Mononuclear cell (primary cell): ENCODE results near the gene ANKRD36. TPM values are rescaled to one million over a fixed set of nuclear protein-coding genes. Genes with fewer than 3 reads are reported as not detected.
A peak's percentile ranks its signal among the peaks of the same experiment; 100 is the strongest.
"Not testable (repeated sequence)": the region's sequence is repeated elsewhere in the genome, so short reads cannot be mapped to it uniquely, and the experiment has no call there.

Experiments
- H3K27me3 ChIP-seq: 2 replicates; pipeline ENCODE4 v1.6.0; 2011; ENCODE audit warnings: low read length, control low read depth; ENCODE audit not compliant: insufficient read depth
- H3K4me1 ChIP-seq: 2 replicates; pipeline ENCODE4 v1.5.1; 2011; ENCODE audit warnings: mild to moderate bottlenecking, low read length, control low read depth; ENCODE audit not compliant: insufficient read depth
- H3K4me3 ChIP-seq: 2 replicates; pipeline ENCODE4 v1.5.1; 2011; ENCODE audit warnings: mild to moderate bottlenecking, low read length, moderate library complexity
- H3K9me3 ChIP-seq: 2 replicates; pipeline ENCODE4 v1.5.1; 2011; ENCODE audit warnings: low read depth, mild to moderate bottlenecking, control low read depth, low read length
- total RNA-seq: library from RNA; depleted of rRNA; stranded (reverse); fragments of >200 nt; gene quantifications from one replicate; pipeline ENCODE4 v1.2.3, GENCODE V29; 2012

The ANKRD36 gene
- 61.9 TPM for total RNA-seq

DNA sequence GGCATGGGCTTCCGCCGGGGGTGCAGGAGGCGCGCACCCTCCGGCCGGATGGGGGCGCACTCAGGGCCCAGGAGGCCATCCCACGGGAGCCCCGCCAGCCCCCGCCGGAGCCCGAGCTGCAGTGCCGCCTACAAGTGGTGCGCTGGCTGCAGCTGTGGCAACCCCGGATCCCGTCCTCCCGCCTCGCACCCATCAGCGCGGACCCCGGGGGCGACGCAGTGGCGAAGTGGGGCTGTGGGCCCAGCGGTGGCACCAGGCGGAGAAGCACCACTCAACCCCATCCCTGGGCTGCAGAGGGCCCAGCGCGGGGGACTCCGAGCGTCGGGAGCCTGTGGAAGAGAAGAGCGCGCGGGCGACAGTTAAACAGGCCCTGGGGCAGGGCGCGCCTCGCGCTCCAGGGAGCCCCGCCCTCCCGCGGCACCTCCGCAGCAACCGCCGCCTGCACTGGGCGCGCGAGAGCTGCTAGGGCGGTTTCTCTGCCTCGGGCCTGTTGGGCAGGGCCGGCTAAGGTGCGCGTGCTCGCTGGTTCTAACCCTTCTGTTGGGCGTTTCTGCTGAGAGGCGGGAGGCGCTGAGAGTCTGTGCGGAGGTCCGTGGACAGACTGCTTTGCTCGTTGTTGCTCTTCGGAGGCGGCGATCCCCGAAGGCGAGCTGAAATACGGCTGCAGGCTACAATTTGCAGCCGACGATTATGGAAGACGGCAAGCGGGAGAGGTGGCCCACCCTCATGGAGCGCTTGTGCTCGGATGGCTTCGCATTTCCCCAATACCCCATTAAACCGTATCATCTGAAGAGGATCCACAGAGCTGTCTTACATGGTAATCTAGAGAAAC is at the start of gene ANKRD36:
ANKRD36 (plus strand) TSS at position 104 of the 832 bp plus-strand sequence; CDS start at position 691, 587 bp downstream.
- H3K4me1 ChIP-seq, H3K27me3 ChIP-seq, H3K9me3 ChIP-seq: not testable (repeated sequence)
- peak within 1 kb of the TSS; percentile 58 for H3K4me3 ChIP-seq

DNA sequence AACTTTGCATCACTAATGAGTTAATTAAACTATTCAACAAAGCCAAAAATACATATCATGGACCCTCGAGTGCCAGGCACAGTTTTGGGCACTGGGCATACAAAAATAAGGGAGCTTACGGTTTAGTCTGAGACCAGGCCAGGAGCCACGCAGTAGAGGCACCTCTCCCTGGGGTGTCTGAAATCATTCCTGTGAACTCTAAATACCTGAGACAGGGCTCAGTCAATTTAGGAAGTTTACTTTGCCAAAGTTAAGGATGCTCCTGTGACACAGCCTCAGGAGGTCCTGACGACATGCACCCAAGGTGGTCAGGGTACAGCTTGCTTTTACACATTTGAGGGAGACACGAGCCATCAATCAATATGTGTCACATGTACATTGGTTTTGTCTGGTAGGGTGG is 46.9 kb upstream of the ANKRD36 start:
- H3K27me3 ChIP-seq, H3K4me3 ChIP-seq, H3K9me3 ChIP-seq, H3K4me1 ChIP-seq: not testable (repeated sequence)

DNA sequence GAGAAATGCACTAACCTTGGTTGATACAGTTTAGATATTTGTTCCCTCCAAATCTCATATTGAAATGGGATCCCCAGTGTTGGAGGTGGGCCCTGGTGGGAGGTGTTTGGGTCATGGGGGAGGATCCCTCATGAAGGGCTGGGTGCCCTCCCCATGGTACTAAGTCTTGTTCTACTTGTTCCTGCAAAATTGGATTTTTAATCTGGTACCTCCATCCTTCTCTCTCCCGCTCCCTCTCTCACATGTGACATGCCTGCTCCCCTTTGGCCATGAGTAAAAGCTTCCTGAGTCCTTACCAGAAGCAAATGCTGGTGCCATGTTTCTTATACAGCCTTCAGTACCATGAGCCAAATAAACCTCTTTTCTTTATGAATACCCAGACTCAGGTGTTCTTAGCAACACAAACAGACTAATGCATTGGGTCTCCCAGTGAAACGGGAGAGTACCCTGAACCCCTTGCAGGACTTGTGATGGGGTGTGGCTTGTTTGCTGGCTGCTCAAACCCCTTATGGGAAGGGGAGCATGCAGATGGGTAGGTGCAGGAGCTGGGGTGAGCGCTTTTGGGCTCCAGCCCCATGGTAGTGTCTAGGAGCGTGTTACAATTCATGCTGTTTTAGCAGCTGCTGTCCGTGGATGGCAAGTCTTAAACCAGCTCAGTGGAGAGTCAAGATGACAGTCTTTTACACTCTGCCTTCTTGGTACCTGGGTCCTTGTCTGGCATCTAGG is 45.5 kb upstream of the ANKRD36 start:
- H3K27me3 ChIP-seq, result peaks cover 2% of the 10 kb centered on the region
- no peaks in the 10 kb centered on the region for H3K4me1 ChIP-seq
- H3K9me3 ChIP-seq, result no peaks in the 10 kb centered on the region
- no peak overlapping the region for H3K4me3 ChIP-seq

DNA sequence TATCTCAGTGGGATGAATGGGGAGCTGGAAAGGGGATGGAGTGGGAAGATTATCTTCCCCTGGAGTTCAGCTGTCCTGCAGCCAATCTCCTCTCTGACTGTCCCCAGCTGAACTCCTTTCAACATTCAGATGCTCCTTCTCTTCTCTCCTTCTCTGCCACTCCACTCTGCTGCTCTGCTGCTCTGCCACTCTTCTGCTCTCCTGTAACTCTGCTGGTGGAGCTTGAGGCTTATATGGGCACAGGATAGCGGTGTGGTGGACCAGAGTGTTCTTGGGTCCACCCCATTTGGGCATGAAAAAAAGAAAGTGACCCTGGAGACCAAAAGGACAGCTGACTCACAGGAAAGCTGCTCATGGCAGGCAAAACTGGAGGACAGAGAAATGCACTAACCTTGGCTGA is 44.9 kb upstream of the ANKRD36 start:
- Histone ChIP-seq H3K4me1 (no peaks in the 10 kb centered on the region), H3K9me3 (no peaks in the 10 kb centered on the region), H3K27me3 (peaks cover 2% of the 10 kb centered on the region), H3K4me3 (no peak overlapping the region)

DNA sequence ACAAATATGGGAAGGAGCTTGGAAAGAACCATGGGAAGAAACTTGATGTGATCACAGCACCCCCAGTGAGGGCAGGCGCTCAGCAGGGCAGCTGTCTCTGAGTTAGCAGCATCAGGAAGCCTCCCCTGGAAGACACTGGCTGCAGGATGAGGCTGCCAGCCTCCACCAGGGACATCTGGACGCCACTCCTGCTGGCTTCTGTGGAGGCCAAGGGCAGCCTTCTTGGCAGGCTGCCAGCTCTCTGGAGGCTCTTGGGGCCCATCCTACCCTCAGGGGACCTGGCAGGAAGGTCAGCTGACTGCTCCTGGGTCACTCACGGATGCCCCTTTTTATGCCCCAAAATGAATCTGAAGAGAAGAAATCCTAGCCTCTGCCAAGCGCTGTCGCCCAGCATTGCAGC is 44.2 kb upstream of the ANKRD36 start:
- H3K4me1 ChIP-seq, H3K27me3 ChIP-seq, H3K9me3 ChIP-seq, H3K4me3 ChIP-seq: not testable (repeated sequence)

DNA sequence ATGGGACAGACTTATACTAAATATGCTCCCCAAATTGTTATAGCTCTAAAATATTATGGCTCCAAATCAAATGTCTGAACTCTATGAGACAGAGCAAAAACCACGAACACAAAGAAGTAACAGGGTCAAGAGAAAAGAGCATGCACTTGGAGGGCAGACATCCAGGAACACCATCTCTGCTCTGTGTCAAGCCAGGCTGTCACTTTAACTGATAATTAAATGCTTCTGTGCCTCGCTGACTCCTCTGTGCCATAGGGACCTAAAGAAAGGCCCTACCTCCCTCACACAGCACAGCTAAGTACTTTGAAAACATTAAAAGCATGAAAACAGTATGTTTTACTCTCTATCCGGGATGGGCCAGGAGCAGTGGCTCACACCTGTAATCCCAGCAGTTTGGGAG is 42.0 kb upstream of the ANKRD36 start:
- not testable (repeated sequence) for H3K4me3 ChIP-seq, H3K27me3 ChIP-seq, H3K4me1 ChIP-seq, H3K9me3 ChIP-seq

DNA sequence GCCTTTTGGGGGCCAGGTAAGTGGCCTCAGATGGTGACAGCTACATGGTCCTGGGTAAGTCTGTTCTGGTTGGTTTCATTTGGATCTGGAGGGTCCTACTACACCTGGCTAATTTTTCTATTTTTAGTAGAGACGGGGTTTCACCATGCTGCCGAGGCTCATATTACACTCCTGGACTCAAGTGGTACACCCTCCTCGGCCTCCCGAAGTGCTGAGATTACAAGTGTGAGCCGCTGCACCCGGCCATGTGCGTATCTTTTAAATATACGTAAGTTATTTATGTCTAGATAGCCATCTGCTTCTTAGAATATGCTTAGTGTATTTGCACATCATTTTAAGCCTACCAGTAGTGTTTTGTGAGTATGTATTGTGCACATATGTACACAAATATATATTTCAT is 35.7 kb upstream of the ANKRD36 start:
- H3K4me1 ChIP-seq, H3K27me3 ChIP-seq, H3K4me3 ChIP-seq, H3K9me3 ChIP-seq: not testable (repeated sequence)

DNA sequence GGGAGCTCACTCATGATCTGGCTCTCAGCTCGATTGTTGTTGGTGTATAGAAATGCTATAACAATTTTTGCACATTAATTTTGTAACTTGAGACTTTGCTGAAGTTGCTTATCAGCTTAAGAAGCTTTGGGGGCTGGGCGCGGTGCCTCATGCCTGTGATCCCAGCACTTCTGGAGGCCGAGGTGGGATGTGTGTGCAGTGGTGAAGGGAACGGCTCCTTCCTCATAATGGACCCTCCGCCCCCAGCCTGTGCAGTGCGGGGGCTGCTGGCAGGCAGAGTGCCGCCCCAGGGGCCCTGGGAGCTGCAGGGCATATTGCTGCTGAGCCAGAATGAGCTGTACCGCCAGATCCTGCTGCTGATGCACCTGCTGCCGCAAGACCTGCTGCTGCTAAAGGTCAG is 32.1 kb upstream of the ANKRD36 start:
- not testable (repeated sequence) for H3K4me1 ChIP-seq, H3K4me3 ChIP-seq, H3K27me3 ChIP-seq, H3K9me3 ChIP-seq

DNA sequence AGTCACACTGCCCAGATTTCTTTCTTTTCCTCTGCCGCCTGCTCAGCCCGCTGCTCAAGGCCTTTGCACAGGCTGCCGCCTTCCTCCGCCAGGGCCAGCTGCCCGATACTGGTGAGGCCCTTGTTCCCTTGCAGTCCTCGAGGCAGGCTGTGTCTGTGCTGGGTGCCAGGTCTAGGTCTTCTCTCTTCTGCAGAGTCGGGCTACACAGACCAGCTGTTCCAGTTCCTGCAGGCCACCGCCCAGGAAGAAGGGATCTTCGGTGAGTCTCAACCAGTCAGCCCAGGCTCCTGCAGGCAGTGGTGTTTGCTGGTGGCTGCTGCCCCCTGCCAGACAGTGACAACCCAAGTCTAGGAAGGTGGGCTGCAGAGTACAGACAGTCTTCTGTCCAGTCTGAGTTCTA is 30.7 kb upstream of the ANKRD36 start:
- H3K9me3 ChIP-seq, H3K4me3 ChIP-seq, H3K27me3 ChIP-seq, H3K4me1 ChIP-seq: not testable (repeated sequence)

- H3K4me3 ChIP-seq, H3K27me3 ChIP-seq, H3K9me3 ChIP-seq, H3K4me1 ChIP-seq: not testable (repeated sequence)
Observed at GRCh38 chr2:97083516-97083915, 29.4 kb upstream of the ANKRD36 start.

DNA sequence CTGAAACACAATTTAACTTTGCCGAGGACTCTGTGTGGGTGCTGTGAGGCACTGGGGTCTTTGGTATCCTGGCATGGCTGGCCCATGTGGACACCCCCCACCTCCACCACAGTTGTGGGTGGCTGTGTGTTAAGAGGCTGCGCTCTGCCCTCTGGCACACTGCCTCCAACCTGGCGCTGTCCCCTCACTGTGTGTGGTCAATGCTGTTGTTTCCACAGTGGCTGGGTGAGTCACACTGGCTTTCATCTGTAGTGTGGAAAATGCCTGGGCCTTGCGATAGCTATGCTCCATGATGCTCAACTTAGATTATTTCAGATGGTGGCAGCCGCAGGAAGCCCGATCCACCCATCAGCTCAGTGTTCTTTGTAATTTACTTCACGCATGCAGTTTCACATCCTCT is 27.9 kb upstream of the ANKRD36 start:
- H3K4me3 ChIP-seq, H3K4me1 ChIP-seq, H3K27me3 ChIP-seq, H3K9me3 ChIP-seq: not testable (repeated sequence)

GRCh38 chr2:97088706-97089105 is 24.2 kb upstream of the ANKRD36 start:
- not testable (repeated sequence) for H3K27me3 ChIP-seq, H3K9me3 ChIP-seq, H3K4me1 ChIP-seq, H3K4me3 ChIP-seq

GRCh38 chr2:97092946-97093345 is 20.0 kb upstream of the ANKRD36 start:
- H3K4me3 ChIP-seq, H3K9me3 ChIP-seq, H3K4me1 ChIP-seq, H3K27me3 ChIP-seq: not testable (repeated sequence)

DNA sequence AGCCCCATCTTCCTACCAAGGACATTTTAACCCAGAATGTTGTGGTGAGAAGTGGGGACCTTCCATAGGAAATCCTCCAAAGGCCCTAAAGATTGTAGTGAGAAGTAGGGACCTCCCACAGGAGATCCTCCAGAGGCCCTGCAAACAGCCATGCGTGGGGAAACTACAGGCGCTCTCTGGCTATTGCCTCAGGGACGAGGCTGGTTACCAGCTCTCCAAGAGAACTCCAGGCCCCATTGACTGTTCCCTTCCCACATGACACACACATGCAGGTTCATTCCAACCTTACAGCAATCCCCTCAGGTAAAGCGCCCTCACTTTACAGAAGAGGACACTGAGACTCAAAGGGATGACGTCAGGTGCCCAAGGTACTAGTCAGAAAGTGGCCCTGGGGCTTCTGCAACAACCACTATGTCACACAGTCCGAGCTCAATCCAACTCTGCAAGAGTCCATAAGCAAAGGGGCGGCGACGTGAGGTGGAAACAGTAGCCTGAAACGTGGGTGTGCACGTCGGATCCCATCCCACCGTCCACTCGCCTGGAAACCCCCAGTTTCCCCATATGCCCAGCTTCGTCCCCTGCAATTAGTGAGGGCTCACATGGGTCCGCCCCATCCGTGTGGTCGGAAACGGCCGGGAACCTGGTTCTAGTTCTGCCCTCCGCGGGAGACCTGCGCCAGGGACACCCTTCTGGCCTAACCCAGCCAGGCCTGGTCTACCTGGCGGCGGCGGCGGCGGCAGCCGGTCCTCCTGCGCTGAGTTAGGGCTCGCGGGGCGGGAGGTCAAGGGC is 18.8 kb upstream of the ANKRD36 start:
- H3K4me3 ChIP-seq, H3K9me3 ChIP-seq, H3K27me3 ChIP-seq, H3K4me1 ChIP-seq: not testable (repeated sequence)

- H3K9me3 ChIP-seq, H3K4me1 ChIP-seq, H3K4me3 ChIP-seq: not testable (repeated sequence)
Observed at GRCh38 chr2:97094772-97095611, 18.0 kb upstream of the ANKRD36 start, which contains the start of gene FAHD2B. FAHD2B (minus strand) TSS chr2:97094882; CDS start chr2:97091706, 3,176 bp downstream.

More at GRCh38 chr2:97094772-97095611, 18.0 kb upstream of the ANKRD36 start, which contains the start of gene FAHD2B:
- H3K27me3 ChIP-seq, result not testable (repeated sequence)
